HepG2 (cell line): ENCODE results near the gene YLPM1. TPM values are rescaled to one million over a fixed set of nuclear protein-coding genes. Genes with fewer than 3 reads are reported as not detected.
A peak's percentile ranks its signal among the peaks of the same experiment; 100 is the strongest.

Experiments
- ARNT ChIP-seq: fragments of 450-650 bp; IDR thresholded peaks from 2 replicates; pipeline ENCODE4 v1.6.1; 2017
- ATRX ChIP-seq: sonication (generic); formaldehyde crosslinking; IDR thresholded peaks from 2 replicates; pipeline ENCODE4 v1.4.0; 2020; ENCODE audit warnings: missing genetic modification reagents, borderline replicate concordance
- CREM ChIP-seq, 2 experiments: sonication (generic) in 1 of 2; formaldehyde crosslinking in 1 of 2; IDR thresholded peaks; 2 replicates each; pipeline versions ENCODE4 v1.4.0 to v1.6.1; 2016 to 2020; ENCODE audit warnings: antibody characterized with exemption in 1 of 2, mild to moderate bottlenecking in 1 of 2, missing genetic modification reagents in 1 of 2
- KDM4B ChIP-seq: sonication (generic); formaldehyde crosslinking; IDR thresholded peaks from 2 replicates; pipeline ENCODE4 v1.4.0; 2020; ENCODE audit warnings: missing genetic modification reagents
- KMT2A ChIP-seq: sonication (generic); formaldehyde crosslinking; IDR thresholded peaks from 2 replicates; pipeline ENCODE4 v1.4.0; 2020; ENCODE audit warnings: missing genetic modification reagents
- MTF2 ChIP-seq: sonication (generic); formaldehyde crosslinking; IDR thresholded peaks from 2 replicates; pipeline ENCODE4 v1.5.0; 2020; ENCODE audit warnings: missing genetic modification reagents, borderline replicate concordance
- MYNN ChIP-seq: sonication (generic); formaldehyde crosslinking; IDR thresholded peaks from 2 replicates; pipeline ENCODE4 v1.4.0; 2020; ENCODE audit warnings: mild to moderate bottlenecking, low read depth, missing genetic modification reagents
- ZNF367 ChIP-seq: sonication (generic); formaldehyde crosslinking; IDR thresholded peaks from 2 replicates; pipeline ENCODE4 v1.4.0; 2020; ENCODE audit warnings: missing genetic modification reagents, borderline replicate concordance
- ZNF501 ChIP-seq: sonication (generic); formaldehyde crosslinking; IDR thresholded peaks from 2 replicates; pipeline ENCODE4 v1.5.1; 2020; ENCODE audit warnings: mild to moderate bottlenecking, moderate library complexity, missing genetic modification reagents
- ZNF563 ChIP-seq: sonication (generic); formaldehyde crosslinking; IDR thresholded peaks from 2 replicates; pipeline ENCODE4 v1.8.0; 2022; ENCODE audit warnings: mild to moderate bottlenecking, moderate library complexity, missing genetic modification reagents
- ZNF615 ChIP-seq: sonication (generic); formaldehyde crosslinking; IDR thresholded peaks from 2 replicates; pipeline ENCODE4 v1.5.0; 2020; ENCODE audit warnings: mild to moderate bottlenecking, missing genetic modification reagents, borderline replicate concordance
- ZNF644 ChIP-seq: IDR thresholded peaks from 2 replicates; pipeline ENCODE4 v1.6.1; 2016; ENCODE audit warnings: low read depth
- ZNF709 ChIP-seq: sonication (generic); formaldehyde crosslinking; IDR thresholded peaks from 2 replicates; pipeline ENCODE4 v1.5.0; 2020; ENCODE audit warnings: mild to moderate bottlenecking, missing genetic modification reagents
- ZNF883 ChIP-seq: sonication (generic); formaldehyde crosslinking; IDR thresholded peaks from 2 replicates; pipeline ENCODE4 v1.5.1; 2020; ENCODE audit warnings: mild to moderate bottlenecking, missing genetic modification reagents; ENCODE audit errors: not compliant biosample characterization
- ZSCAN29 ChIP-seq: sonication (generic); formaldehyde crosslinking; conservative IDR thresholded peaks from 2 replicates; pipeline ENCODE4 v1.4.0; 2020; ENCODE audit warnings: mild to moderate bottlenecking, missing genetic modification reagents
- polyA plus RNA-seq, 8 experiments: library from polyadenylated mRNA; depleted of rRNA in 3 of 8; stranded (reverse) in 7 of 8; unstranded in 1 of 8; fragments of >200 nt; fragmentation: Illumina TruSeq in 4 of 8; extraction: Trizol in 4 of 8; gene quantifications; 2 replicates each; pipeline versions ENCODE4 v1.2.1 to v1.2.3, GENCODE V29; 2011 to 2016; ENCODE audit warnings: low read depth in 4 of 8, missing spikeins in 1 of 8, mixed read lengths in 1 of 8; ENCODE audit not compliant: insufficient read depth in 1 of 8
- total RNA-seq, 5 experiments: library from RNA; depleted of rRNA; stranded (reverse); fragments of >200 nt; fragmentation: Illumina TruSeq; extraction: Trizol; gene quantifications; 2 replicates each; pipeline ENCODE4 v1.2.3, GENCODE V29; 2016; ENCODE audit warnings: low read depth in 1 of 5
- TF ChIP-seq, protein P1 (sequence below): sonication (generic); formaldehyde crosslinking; IDR thresholded peaks from 2 replicates; pipeline ENCODE4 v1.5.0; 2020; ENCODE audit warnings: missing genetic modification reagents
- TF ChIP-seq, protein P2 (sequence below): sonication (generic); formaldehyde crosslinking; IDR thresholded peaks from 2 replicates; pipeline ENCODE4 v1.4.0; 2020; ENCODE audit warnings: missing genetic modification reagents, mild to moderate bottlenecking, borderline replicate concordance
- TF ChIP-seq, protein P3 (sequence below): sonication (generic); formaldehyde crosslinking; IDR thresholded peaks from 2 replicates; pipeline ENCODE4 v1.8.1; 2023; ENCODE audit warnings: mild to moderate bottlenecking, missing genetic modification reagents
- TF ChIP-seq, protein P4 (sequence below): sonication (generic); formaldehyde crosslinking; IDR thresholded peaks from 2 replicates; pipeline ENCODE4 v1.5.0; 2020; ENCODE audit warnings: mild to moderate bottlenecking, missing genetic modification reagents

Gene YLPM1
- total and polyA plus RNA-seq, 2 of the 13 experiments (the other 11 are each of a cell fraction or from before 2014, with no cell fraction given) = 6.7 to 21.9 TPM

DNA sequence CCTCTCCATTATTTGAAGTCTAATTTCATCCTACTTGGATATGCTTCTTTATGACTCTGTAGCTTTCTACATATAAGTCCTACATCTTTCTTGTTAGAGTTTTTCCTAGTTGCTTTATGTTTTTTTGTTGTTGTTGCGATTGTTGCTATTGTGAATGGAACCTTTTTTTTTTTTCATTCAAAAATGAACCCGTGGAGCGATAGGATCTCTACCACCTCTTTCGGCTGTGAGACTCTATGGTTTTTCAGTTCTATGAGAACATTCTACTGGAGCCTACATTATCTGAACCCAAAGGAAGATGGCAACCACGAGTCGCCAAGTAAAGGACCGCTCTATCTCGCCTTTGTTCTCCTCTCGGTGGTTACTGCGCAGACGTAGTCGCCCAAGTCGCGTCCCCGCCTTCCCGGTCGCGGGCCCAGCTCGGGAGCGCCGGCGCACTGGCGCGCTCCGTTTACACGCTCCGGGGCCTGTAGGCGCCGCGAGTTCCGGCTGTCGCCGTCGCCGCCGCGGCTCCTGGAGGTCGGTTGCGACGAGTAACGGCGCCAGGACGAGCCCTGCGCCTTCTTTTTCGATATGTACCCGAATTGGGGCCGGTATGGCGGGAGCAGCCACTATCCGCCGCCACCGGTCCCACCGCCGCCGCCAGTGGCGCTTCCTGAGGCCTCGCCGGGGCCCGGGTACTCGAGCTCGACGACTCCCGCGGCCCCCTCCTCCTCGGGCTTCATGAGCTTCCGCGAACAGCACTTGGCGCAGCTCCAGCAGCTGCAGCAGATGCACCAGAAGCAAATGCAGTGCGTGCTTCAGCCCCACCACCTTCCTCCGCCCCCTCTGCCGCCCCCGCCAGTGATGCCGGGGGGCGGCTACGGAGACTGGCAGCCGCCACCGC, at the start of gene YLPM1 (continued):
- TF ChIP-seq ZNF615 (CRISPR knock-in tag) (no peak), ZSCAN29 (CRISPR knock-in tag) (no peak), MYNN (no peak), MTF2 (CRISPR knock-in tag) (no peak), KMT2A (peak; percentile 90), KDM4B (CRISPR knock-in tag) (no peak), ZNF367 (CRISPR knock-in tag) (0 out of 2 replicates have a peak, but pooled peaks have one; percentile 73), ZNF709 (CRISPR knock-in tag) (peak; percentile 72; the same call in 1 of the 2 replicates), ATRX (no peak), CREM (IDR thresholded peaks at IDR 0.05) (peak; percentile 55), CREM (CRISPR knock-in tag; IDR thresholded peaks at IDR 0.05) (no peak), ZNF644 (peak; percentile 84), ZNF501 (peak; percentile 94), ARNT (no peak), ZNF563 (peak; percentile 90), ZNF883 (CRISPR knock-in tag) (peak; percentile 72)
- TF ChIP-seq, protein P1, sequence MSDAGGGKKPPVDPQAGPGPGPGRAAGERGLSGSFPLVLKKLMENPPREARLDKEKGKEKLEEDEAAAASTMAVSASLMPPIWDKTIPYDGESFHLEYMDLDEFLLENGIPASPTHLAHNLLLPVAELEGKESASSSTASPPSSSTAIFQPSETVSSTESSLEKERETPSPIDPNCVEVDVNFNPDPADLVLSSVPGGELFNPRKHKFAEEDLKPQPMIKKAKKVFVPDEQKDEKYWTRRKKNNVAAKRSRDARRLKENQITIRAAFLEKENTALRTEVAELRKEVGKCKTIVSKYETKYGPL = peak; percentile 62; the same call in 1 of the 2 replicates
- TF ChIP-seq, protein P2, sequence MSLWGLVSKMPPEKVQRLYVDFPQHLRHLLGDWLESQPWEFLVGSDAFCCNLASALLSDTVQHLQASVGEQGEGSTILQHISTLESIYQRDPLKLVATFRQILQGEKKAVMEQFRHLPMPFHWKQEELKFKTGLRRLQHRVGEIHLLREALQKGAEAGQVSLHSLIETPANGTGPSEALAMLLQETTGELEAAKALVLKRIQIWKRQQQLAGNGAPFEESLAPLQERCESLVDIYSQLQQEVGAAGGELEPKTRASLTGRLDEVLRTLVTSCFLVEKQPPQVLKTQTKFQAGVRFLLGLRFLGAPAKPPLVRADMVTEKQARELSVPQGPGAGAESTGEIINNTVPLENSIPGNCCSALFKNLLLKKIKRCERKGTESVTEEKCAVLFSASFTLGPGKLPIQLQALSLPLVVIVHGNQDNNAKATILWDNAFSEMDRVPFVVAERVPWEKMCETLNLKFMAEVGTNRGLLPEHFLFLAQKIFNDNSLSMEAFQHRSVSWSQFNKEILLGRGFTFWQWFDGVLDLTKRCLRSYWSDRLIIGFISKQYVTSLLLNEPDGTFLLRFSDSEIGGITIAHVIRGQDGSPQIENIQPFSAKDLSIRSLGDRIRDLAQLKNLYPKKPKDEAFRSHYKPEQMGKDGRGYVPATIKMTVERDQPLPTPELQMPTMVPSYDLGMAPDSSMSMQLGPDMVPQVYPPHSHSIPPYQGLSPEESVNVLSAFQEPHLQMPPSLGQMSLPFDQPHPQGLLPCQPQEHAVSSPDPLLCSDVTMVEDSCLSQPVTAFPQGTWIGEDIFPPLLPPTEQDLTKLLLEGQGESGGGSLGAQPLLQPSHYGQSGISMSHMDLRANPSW (CRISPR knock-in tag) = 0 out of 2 replicates have a peak, but pooled peaks have one; percentile 54
- TF ChIP-seq, protein P3, sequence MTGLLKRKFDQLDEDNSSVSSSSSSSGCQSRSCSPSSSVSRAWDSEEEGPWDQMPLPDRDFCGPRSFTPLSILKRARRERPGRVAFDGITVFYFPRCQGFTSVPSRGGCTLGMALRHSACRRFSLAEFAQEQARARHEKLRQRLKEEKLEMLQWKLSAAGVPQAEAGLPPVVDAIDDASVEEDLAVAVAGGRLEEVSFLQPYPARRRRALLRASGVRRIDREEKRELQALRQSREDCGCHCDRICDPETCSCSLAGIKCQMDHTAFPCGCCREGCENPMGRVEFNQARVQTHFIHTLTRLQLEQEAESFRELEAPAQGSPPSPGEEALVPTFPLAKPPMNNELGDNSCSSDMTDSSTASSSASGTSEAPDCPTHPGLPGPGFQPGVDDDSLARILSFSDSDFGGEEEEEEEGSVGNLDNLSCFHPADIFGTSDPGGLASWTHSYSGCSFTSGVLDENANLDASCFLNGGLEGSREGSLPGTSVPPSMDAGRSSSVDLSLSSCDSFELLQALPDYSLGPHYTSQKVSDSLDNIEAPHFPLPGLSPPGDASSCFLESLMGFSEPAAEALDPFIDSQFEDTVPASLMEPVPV (CRISPR knock-in tag) = 0 out of 2 replicates have a peak, but pooled peaks have one; percentile 57
- TF ChIP-seq, protein P4, sequence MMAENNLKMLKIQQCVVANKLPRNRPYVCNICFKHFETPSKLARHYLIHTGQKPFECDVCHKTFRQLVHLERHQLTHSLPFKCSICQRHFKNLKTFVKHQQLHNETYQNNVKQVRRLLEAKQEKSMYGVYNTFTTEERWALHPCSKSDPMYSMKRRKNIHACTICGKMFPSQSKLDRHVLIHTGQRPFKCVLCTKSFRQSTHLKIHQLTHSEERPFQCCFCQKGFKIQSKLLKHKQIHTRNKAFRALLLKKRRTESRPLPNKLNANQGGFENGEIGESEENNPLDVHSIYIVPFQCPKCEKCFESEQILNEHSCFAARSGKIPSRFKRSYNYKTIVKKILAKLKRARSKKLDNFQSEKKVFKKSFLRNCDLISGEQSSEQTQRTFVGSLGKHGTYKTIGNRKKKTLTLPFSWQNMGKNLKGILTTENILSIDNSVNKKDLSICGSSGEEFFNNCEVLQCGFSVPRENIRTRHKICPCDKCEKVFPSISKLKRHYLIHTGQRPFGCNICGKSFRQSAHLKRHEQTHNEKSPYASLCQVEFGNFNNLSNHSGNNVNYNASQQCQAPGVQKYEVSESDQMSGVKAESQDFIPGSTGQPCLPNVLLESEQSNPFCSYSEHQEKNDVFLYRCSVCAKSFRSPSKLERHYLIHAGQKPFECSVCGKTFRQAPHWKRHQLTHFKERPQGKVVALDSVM (CRISPR knock-in tag) = no peak
